ENCODE measurements around the gene NECTIN3.

The NECTIN3 gene

GRCh38 chr3:111084911-111085310, 13.3 kb downstream of the NECTIN3 start:
- no peak for DNase-seq (ENCODE audit: low read depth in 3 of 3)

GRCh38 chr3:111087924-111088469, 16.4 kb downstream of the NECTIN3 start:
- no peak for DNase-seq (ENCODE audit: low read depth in 3 of 3)

- no peak for DNase-seq (ENCODE audit: low read depth in 3 of 3)
These were observed 25.0 kb downstream of the NECTIN3 start for GRCh38 chr3:111096487-111097209.

GRCh38 chr3:111103807-111104206, 32.2 kb downstream of the NECTIN3 start:
- DNase-seq (ENCODE audit: low read depth in 3 of 3), result no peak

- DNase-seq (ENCODE audit: low read depth in 3 of 3), result no peak
These were observed 35.5 kb downstream of the NECTIN3 start for GRCh38 chr3:111106993-111107661.

- no peak for DNase-seq (ENCODE audit: low read depth in 3 of 3)
These were observed 36.0 kb downstream of the NECTIN3 start for GRCh38 chr3:111107662-111108035.

- no peak for DNase-seq (ENCODE audit: low read depth in 3 of 3)
These were observed 41.3 kb downstream of the NECTIN3 start for GRCh38 chr3:111112913-111113312.

- DNase-seq (ENCODE audit: low read depth in 3 of 3), result no peak
These were observed 57.3 kb downstream of the NECTIN3 start for GRCh38 chr3:111128884-111129283.

- no peak for DNase-seq (ENCODE audit: low read depth in 3 of 3)
These were observed 59.2 kb downstream of the NECTIN3 start for GRCh38 chr3:111130827-111131226.

- DNase-seq (ENCODE audit: low read depth in 3 of 3), result no peak
These were observed 62.7 kb downstream of the NECTIN3 start for GRCh38 chr3:111134302-111134701.

GRCh38 chr3:111151438-111151837, 79.8 kb downstream of the NECTIN3 start:
- no peak for DNase-seq (ENCODE audit: low read depth in 3 of 3)

GRCh38 chr3:111152496-111152895, 80.9 kb downstream of the NECTIN3 start:
- DNase-seq (ENCODE audit: low read depth in 3 of 3), result no peak

- no peak for DNase-seq (ENCODE audit: low read depth in 3 of 3)
These were observed 84.9 kb downstream of the NECTIN3 start for GRCh38 chr3:111156517-111156916.

GRCh38 chr3:111159391-111159790, 87.8 kb downstream of the NECTIN3 start:
- DNase-seq (ENCODE audit: low read depth in 3 of 3), result no peak

- DNase-seq (ENCODE audit: low read depth in 3 of 3), result no peak
These were observed 93.0 kb downstream of the NECTIN3 start for GRCh38 chr3:111164621-111165020.

GRCh38 chr3:111165411-111165810, 93.8 kb downstream of the NECTIN3 start:
- DNase-seq (ENCODE audit: low read depth in 3 of 3), result no peak

- DNase-seq (ENCODE audit: low read depth in 3 of 3), result no peak
These were observed 101.8 kb downstream of the NECTIN3 start for GRCh38 chr3:111173328-111173900.

- no peak for DNase-seq (ENCODE audit: low read depth in 3 of 3)
These were observed 102.3 kb downstream of the NECTIN3 start for GRCh38 chr3:111173906-111174305.

GRCh38 chr3:111190518-111190917, 118.9 kb downstream of the NECTIN3 start:
- DNase-seq (ENCODE audit: low read depth in 3 of 3), result no peak

- DNase-seq (ENCODE audit: low read depth in 3 of 3), result no peak
These were observed 121.9 kb downstream of the NECTIN3 start for GRCh38 chr3:111193472-111193871.

GRCh38 chr3:111194048-111194447, 122.4 kb downstream of the NECTIN3 start:
- no peak for DNase-seq (ENCODE audit: low read depth in 3 of 3)

GRCh38 chr3:111197485-111197884, 125.9 kb downstream of the NECTIN3 start:
- DNase-seq (ENCODE audit: low read depth in 3 of 3), result no peak

GRCh38 chr3:111200027-111200426, 128.4 kb downstream of the NECTIN3 start:
- no peak for DNase-seq (ENCODE audit: low read depth in 3 of 3)
